ENCODE data around the gene ARL8B.

ARL8B gene

DNA sequence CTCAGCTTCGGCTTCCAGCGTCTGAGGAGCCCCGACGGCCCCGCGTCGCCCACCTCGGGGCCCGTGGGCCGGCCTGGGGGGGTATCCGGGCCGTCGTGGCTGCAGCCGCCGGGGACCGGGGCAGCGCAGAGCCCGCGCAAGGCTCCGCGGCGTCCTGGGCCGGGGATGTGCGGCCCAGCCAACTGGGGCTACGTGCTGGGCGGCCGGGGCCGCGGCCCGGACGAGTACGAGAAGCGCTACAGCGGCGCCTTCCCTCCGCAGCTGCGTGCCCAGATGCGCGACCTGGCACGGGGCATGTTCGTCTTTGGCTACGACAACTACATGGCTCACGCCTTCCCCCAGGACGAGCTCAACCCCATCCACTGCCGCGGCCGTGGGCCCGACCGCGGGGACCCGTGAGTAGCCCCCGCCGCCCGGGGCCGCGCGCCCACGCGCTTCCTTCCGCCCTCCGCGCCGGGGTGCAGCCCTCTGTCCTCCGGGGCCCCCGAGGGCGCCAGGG is 65.9 kb downstream of the ARL8B start:
- DNase-seq, result peak; percentile 57

GRCh38 chr3:5188419-5189221 is 66.5 kb downstream of the ARL8B start:
- peak; percentile 25 for DNase-seq

DNA sequence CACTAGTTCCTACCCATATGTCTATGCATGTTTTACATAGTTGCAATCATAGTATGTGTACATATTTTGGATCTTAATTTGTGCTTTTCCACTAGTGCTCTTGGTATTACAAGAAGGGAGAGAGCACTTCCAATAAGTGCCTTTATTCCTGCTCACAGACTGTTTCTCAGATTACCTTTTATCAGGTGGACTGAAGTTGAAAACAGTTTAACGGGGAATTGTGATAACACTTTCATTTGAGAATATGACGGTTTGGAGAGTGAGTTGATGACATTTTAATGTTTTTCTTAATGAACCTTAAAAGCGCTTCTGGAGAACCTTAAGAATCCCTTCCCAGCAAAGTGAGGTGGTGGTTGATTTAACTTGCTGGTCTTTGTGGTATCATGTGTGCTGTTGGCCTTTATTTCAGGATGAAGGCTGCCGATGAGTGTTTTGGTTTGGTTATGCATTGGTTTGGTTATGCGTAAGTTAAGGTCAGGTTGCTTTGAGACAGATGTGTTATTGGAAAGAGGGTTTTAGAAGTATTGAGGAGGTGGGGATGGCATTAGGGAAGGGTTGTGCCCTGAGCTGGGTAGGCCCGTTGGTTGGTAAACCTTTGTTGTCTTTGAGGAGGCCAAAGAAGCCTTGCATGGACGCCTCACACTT is 68.2 kb downstream of the ARL8B start:
- no peak for DNase-seq

- no peak for DNase-seq
Measured at GRCh38 chr3:5191555-5192304, 69.6 kb downstream of the ARL8B start.

DNA sequence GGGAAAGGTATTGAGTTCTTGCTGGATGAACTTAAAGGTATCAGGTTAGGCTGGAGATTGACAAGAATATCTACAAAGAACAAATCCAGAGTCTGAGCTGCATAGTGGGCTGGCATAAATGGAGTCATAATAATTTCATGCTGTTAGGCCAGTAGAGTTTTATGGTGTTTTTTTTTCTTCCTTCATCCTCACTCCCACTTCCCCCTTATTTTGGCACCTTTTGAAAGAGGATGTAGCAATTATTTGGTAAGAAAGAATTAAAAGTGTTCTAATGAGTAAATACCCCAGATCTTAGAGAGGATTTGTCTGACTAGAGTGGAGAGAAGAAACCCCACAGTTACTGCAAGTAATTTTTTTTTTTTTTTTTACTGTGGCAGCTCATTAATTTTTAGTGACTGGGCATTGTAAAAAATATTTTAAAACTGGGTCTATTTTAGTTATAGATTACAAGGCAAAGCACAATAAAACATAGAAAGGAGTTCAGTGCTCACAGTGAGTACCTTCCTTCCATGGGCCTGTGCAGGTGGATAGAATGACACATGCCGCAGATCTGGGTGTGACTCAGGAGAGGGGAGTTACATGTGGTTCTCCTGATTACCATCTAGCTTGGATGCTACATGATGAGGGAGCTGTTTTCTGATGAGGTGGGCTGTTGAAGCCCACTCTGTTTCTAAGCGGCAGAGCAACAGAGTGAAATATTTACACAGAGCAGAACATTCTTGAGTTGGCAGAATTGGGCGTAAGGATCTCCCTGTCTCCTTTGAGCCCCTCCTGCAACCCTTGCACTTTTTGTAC is 70.7 kb downstream of the ARL8B start:
- no peak for DNase-seq

- DNase-seq, result no peak
Measured at GRCh38 chr3:5194341-5194740, 72.2 kb downstream of the ARL8B start.

DNA sequence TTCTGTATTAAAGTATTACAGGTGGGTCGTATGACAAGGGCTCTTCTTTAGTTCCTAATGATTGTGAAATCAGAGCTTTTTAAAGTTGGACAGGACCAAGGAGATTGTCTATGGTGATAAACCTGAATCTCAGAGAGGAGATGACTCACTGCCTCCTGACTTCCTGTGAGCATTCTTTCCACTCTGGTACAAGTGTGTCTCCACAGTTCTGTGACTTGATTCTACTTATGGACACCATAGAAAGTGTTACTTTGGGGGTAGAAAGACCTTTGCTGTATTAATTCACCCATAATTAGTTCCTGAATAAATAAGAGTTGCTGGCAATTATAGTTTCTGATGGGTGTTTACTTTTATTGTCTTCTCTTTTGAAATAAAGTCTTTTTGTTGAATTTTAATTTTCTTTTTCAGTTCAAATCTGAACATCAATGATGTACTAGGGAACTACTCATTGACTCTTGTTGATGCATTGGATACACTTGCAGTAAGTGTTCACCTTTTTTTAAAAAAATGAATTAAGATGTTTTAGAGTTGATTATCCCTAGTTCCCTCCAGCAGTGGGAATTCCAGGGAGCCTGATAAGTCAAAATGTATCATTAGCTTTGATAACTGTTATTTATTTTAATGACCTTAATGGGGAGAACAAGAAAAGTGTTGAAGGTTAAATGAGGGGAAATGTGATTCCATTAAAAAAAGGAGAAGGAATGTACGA is 72.9 kb downstream of the ARL8B start:
- peak; percentile 45 for DNase-seq

DNA sequence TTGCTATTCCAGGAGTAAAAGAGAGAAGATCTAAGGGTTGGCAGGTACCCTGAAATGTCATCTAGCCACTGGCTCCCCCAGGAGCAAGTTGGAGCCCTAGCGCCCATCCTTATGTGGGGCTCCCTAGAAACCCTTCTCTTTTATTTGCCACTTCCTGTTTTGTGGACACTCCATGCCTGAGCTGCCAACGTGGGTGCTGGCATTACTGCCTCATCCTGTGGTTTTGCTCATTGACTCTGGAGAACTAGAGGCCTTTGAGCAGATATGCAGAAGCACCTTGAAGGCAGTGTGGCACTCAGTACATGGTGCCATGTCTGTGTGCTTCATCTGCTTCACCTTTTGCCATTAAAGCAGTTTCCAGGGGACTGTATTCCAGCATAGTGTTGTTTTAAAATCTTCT is 73.5 kb downstream of the ARL8B start:
- DNase-seq, result no peak

- no peak for DNase-seq
Measured at GRCh38 chr3:5197022-5197421, 74.9 kb downstream of the ARL8B start.

- no peak for DNase-seq
Measured at GRCh38 chr3:5197470-5198312, 75.6 kb downstream of the ARL8B start.

DNA sequence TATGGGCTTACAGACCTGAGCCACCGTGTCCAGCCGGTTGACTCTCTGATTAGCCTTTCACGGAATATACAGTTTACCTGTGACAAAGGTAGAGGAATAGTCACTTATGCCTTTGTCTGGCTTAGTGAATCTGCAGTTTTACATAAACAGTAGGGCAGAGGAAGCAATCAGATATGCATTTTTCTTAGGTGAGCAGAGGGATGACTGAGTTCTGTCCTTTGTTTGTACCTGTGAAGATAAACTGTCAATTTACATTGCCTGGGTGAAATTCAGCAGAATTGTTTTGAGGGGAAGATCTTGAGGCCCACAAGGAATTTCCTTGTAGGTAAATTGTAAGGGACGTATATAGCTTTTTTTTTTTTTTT is 76.2 kb downstream of the ARL8B start:
- no peak for DNase-seq

DNA sequence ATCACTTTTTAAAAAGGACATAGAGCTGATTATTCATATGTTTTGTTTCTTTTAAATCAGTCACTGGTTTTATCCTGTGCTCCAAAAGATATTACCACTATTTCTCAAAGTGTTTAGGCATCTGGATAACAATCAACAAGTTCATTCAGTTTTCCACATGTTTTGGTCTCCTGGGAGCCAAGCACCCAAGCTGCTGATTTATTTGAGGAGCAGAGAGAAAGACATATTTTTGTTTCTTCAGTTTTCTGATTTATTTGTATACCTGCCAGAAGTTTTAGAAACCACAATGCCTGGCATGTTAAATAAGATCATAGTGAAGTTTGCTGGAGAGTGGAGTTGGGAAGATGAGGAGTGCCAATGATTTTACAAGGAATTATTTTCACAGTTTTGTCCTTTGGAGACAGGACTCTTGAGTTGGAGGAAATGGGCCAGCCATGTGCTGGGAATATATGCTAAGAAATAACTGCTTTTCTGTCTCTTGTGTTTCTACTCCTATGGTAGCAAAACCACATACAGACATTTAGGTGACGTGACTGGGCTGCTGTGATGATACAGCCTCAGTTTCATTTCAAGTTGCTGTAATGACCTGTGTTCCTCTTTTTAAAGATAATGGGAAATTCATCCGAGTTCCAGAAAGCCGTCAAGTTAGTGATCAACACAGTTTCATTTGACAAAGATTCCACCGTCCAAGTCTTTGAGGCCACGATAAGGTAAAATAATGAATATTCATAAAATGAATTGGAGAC is 77.1 kb downstream of the ARL8B start:
- DNase-seq, result no peak

DNA sequence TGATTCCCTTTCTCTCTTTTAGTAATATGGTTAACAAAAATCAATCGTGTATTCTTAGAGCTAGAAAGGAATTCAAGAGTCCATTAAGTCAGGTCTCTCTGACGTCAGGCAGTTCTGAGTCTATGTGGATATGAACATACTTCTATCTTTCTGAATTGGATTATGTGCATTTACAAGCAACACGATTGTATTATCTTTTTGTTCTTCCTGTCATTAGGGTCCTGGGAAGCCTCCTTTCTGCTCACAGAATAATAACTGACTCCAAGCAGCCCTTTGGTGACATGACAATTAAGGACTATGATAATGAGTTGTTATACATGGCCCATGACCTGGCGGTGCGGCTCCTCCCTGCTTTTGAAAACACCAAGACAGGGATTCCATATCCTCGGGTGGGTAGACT is 79.4 kb downstream of the ARL8B start:
- DNase-seq, result no peak

GRCh38 chr3:5202222-5202621 is 80.1 kb downstream of the ARL8B start:
- no peak for DNase-seq

GRCh38 chr3:5205165-5205941 is 83.3 kb downstream of the ARL8B start:
- no peak for DNase-seq

DNA sequence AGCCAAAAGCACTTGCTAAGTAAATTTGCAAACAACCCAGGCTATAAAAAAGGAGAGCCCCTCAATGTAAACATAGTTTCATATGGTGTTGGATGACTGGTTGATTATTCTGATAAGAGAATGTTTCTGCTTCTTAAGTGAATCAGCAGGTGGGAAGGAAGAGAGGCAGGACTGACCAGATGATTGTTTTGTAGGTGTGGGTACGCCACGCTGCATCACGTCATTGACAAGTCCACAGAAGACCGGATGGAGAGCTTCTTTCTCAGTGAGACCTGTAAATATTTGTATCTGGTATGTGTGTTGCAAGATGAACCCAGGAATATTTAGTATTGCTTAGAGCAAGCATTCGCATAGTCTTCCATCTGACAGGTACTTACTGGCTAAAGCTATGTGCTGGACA is 88.8 kb downstream of the ARL8B start:
- DNase-seq, result no peak

DNA sequence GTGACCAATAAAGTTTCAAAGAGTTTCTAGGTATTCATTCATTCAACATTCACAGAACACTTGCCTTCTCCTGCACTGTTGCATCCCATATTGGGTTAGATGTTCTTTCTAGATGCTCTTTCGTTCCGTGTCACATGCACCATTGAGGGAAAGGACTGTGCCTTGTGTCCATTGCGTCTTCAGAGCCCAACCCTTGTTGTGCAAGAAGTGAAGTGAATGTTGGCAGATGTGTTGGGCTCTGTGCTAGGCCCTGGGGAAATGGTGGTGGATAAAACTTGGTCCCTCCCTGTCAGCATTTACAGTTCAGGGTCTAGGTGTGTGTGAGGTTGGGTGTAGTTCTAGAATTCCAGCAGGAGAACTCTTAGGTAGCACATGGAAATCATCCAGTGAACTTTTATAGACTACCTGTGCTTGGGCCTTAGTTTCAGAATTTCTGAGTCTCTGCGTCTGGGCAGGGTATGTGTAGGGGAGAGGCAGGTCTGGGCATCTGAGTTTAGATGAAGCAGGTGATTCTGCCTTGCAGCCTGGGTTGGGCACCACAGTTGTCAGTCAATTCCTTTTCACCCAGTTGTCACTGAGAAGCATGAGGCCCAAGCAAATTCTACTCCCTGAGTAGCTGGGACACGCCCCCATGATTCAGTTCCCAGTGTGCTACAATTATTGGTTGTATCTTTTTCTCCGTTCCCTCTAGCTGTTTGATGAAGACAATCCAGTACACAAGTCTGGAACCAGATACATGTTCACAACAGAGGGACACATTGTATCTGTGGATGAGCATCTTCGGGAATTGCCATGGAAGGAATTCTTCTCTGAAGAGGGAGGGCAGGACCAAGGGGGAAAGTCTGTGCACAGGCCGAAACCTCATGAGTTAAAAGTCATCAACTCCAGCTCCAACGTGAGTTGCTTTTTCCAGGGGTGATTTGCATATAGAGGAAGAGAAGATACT is 90.8 kb downstream of the ARL8B start:
- no peak for DNase-seq

DNA sequence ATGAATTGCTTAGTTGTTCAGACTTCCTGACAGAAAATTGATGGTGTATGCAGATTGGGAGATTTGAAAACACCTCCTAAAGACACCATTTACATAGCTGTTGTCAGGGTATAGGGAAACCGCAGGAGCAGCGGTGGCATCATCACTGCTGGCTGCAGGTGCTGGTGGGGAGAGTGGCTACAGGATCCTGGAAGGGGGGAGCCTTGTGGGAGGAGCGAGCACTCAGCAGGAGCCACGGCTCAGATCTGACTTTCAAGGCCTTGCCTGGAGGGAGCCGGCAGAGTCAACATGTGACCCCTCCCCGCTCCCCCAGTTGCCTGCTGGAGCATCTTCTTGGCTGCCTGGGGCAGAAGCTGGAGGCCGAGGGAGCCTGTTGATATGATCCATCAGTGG is 91.5 kb downstream of the ARL8B start:
- no peak for DNase-seq

DNA sequence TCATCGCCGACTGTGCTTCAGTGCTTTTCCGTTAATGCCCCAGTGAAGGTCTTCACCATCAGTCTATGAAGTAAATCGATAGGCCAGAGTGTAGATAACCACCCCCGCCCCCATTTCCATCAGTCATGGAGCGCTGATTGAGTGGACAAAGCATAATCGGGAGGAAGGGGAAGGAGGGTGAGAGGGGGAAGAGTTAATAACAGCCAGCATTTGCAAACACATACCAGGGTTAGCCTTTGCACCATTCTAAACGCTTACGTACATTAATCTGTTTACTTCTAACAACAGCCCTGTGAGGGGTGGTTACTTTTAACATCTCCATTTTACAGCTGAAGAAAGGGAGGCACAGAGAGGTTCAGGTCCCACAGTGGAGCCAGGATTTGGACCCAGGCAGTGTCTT is 92.3 kb downstream of the ARL8B start:
- no peak for DNase-seq

All from DMS53 (cell line).